T47D (cell line): Measurements from ENCODE around the gene EIF6.
"Not testable (repeated sequence)": the region's sequence is repeated elsewhere in the genome, so short reads cannot be mapped to it uniquely, and the experiment has no call there.

ENCODE experiments used
- DNase-seq, 2 experiments: peaks; one replicate each; pipeline versions ENCODE4 v3.0.0 to v3.0.0-alpha.2; 2011 to 2012; ENCODE audit warnings: low read depth in 1 of 2, low spot score in 1 of 2
- JUND ChIP-seq: IDR thresholded peaks from 2 replicates; pipeline ENCODE4 v1.6.1; 2012; ENCODE audit warnings: low read depth
- in situ Hi-C: cut with HindIII; loops from 2 replicates; pipeline ENCODE4 v1.10.0; 2016; ENCODE audit warnings: low sequenced_read_pairs, low pct_unique_long_range_greater_than_20kb

Gene EIF6

DNA sequence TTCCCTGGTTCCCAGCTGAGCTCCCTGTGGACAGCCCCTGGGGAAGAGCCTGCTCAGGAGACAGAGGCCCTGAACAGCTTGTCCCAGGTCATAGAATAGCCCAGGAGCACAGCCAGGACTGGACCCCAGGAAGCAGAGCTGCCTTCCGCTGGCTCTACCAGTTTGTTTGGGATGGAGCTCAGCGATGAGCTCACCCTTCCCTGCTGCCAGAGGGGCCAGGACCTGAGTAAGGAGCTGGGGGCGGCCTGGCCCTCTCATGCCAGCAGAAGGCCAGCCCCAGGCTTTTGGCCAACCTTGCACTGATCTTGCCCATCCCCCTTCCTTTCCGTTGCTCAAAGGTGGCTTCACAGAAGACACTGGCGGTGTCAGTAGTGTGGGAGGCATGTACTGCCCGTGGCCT, 24.1 kb downstream of the EIF6 start:
- no peak for DNase-seq
- no peak for TF ChIP-seq JUND
- in situ Hi-C loops: no loop called here

DNA sequence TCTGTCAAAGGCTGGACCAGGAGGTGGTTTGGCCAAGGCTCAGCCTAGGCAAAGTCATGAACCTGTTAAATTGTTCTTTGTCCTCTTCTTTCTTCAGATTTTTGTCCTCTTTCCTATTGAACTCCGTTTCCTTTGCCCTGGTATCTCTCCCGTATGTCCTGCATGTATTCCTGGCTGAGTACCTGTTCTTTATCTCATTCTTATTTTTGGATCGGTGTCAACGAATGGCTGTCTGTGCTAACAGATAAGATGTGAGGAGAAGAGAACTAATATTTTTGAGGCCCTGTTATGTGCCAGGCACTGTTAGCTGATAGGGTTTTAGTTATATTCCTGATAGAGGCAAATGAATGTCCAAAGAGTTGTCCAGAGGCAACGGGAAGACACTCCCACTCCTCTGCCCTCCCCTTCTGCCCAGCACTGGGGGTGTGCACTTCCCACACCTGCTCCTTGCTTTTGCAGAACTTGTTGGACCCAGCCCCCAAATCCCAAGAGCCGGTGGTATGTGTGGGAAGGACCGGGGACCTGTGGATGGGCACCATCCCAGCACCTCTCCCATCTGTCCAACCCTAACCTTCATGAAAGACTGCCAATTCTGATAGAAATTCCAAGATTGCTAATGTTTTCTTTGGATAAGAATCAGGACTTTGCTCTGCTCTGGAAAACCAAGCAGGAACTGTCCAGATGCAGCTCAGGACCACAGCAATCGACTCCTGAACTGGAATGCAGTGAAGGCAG, 27.2 kb downstream of the EIF6 start:
- in situ Hi-C loops: no loop called here
- DNase-seq: no peak
- TF ChIP-seq JUND: no peak

- in situ Hi-C loops: no loop called here
- no peak for TF ChIP-seq JUND
- DNase-seq: no peak
Measured at GRCh38 chr20:35254448-35254999, 30.0 kb downstream of the EIF6 start.

- in situ Hi-C loops: no loop called here
- no peak for TF ChIP-seq JUND
- no peak for DNase-seq
Measured at GRCh38 chr20:35253010-35253409, 31.6 kb downstream of the EIF6 start.

DNA sequence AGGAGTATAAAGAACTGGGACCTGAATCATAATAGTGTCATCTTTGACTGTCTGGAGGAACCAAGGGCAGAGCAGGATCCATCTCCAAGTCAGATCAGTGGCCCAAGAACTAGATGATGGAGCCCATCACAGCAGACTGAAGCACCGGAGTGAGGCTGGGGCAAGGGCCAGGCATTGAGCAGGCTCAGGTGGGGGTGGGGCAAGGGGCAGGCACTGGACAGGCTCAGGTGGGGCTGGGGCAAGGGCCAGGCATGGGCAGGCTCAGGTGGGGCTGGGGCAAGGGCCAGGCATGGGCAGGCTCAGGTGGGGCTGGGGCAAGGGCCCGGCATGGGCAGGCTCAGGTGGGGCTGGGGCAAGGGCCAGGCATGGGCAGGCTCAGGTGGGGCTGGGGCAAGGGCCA, 32.0 kb downstream of the EIF6 start:
- DNase-seq, in situ Hi-C loops: not testable (repeated sequence)

- DNase-seq: no peak
- in situ Hi-C loops: no loop called here
- TF ChIP-seq JUND: no peak
Measured at GRCh38 chr20:35252037-35252461, 32.5 kb downstream of the EIF6 start.

GRCh38 chr20:35251613-35251940, 33.0 kb downstream of the EIF6 start:
- in situ Hi-C loops: no loop called here
- no peak for DNase-seq
- TF ChIP-seq JUND: no peak

DNA sequence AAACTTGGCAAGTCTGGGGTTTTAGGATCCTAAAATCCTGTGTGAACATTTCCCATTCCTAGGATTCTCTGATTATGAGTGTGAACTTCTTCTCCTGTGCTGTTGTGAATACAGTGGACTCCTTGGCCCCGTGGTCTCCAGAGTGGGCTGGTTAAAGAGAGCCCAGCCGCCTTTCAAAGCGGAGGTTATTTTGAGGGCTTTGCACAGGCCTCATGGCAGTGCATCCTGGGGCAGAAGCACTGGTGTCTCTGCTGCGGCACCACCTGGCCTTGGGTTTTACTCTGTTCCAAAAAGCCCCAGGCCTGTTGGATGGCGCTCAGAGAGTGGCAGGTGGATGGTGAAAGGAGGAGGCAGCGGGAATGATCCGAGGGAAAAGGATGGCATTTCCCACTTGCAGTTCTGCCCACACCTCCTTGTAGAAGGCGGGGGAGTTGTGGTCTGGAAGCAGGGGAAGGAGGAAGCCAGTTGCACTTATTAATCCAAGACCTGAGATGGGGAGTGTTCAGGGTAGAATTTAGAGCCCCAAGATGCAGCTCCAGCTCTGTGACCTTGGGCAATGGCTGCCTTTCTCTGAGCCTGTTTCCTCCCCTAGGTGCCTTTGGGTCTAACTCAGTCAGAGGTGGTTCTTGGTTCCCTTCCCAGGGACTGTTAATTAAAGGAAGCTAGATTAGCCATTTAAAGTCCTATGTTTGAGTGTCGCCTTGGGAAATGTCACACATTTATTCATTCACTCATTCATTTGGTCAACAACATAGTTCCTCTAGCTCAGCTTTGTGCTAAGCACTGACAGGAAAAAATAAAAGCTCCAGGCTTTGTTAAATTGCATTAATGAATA, 35.7 kb downstream of the EIF6 start:
- in situ Hi-C loops: no loop called here
- DNase-seq: no peak
- TF ChIP-seq JUND: no peak

DNA sequence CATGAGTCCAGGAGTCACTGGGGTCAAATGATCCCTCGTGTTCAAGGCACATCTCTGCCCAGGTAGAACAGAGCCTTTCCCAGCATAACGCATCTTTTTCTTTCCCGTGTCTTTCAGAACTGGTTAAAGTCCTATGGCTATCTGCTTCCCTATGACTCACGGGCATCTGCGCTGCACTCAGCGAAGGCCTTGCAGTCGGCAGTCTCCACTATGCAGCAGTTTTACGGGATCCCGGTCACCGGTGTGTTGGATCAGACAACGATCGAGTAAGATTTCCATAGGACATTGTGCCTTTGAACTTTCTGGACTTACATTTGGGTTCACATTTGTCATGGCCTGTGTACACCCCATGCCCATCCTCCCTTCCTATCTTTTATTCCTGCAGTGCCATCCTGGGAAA, 37.8 kb downstream of the EIF6 start:
- no peak for DNase-seq
- in situ Hi-C loops: no loop called here
- no peak for TF ChIP-seq JUND

DNA sequence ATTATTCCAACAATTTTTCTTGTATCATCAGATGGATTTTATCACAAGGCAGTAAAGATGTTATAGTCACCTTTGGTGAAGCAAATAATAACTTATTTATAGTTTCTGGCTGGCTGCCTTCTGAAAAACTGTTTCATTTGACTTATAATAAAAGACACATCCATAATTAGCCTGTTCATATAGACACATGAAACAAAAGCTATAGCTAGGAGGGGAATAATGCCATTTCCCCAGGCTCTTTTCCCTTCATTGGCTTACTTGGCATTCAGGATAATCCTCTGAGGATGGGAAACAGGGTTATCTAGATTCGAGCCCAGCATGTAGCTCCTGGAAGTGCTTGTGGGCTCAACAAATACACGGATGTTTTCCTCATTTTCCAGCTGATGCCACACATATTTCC, 40.6 kb downstream of the EIF6 start:
- no peak for TF ChIP-seq JUND
- DNase-seq: peak in 1 of 2 experiments; percentile 32
- in situ Hi-C loops: no loop called here

GRCh38 chr20:35243317-35243716, 41.3 kb downstream of the EIF6 start:
- no peak for DNase-seq
- no peak for TF ChIP-seq JUND
- in situ Hi-C loops: no loop called here

- in situ Hi-C loops: no loop called here
- TF ChIP-seq JUND: no peak
- DNase-seq: no peak
Measured at GRCh38 chr20:35240811-35241293, 43.7 kb downstream of the EIF6 start.

DNA sequence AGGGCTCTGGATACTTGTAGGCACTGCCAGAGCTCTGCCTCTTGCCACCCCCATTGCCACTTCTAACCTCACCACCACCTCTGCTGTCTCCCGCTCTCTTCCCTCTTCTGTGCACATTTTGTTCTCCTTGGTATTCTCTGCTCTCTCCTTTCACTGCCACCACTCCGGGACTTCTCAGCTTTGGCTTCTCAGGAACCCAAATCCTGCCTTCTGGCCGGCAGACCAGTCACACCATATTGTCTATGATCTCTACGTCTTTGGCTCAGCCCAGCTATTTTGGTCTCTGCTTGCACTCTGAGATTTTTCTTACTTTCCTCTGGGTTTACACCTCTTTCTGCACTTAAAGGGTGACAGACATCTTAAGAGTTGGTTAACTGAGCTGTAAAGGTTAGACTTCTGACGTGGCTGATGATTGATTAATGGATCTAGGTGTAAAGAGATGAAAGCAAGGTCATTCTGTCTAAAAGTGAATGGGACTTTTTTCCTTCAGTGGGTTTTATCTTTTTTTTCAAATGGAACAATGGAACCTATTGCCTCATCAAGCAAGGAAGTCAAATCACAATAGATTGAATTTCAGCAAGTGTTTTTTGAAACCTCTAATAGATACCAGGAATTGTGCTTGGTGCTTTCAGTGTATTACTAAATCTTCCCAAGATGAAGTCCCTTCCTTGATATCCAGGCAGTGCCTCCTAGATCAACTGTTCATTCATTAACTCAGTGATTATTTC, 44.3 kb downstream of the EIF6 start:
- no peak for TF ChIP-seq JUND
- in situ Hi-C loops: no loop called here

More for the DNA sequence above, 44.3 kb downstream of the EIF6 start:
- DNase-seq: no peak
